OCI-LY1 (cell line): Measurements from ENCODE around the gene NCAM1.

Source experiments
- CTCF ChIP-seq: fragments of 200-600 bp; sonication (generic), shearing (Covaris generic); IDR thresholded peaks from 2 replicates; pipeline ENCODE4 v1.5.1; 2017; ENCODE audit warnings: mild to moderate bottlenecking, antibody characterized with exemption, low read length, moderate library complexity, mixed read lengths
- EZH2 ChIP-seq: fragments of 200-600 bp; sonication (generic), shearing (Covaris generic); IDR thresholded peaks from 2 replicates; pipeline ENCODE4 v1.8.0; 2017; ENCODE audit warnings: borderline replicate concordance, mixed run types, mild to moderate bottlenecking, antibody characterized with exemption, low read length, moderate library complexity, mixed read lengths

GRCh38 chr11:113193016-113193415 is 231.8 kb downstream of the NCAM1 start:
- no peak for TF ChIP-seq CTCF
- TF ChIP-seq EZH2, result no peak
